Measurements from ENCODE around the gene ALG11. TPM values are rescaled to one million over a fixed set of nuclear protein-coding genes. Genes with fewer than 3 reads are reported as not detected.

ALG11 gene
- total and polyA plus RNA-seq, 11 donors = 4.0 to 32.9 (median 19.3) TPM

DNA sequence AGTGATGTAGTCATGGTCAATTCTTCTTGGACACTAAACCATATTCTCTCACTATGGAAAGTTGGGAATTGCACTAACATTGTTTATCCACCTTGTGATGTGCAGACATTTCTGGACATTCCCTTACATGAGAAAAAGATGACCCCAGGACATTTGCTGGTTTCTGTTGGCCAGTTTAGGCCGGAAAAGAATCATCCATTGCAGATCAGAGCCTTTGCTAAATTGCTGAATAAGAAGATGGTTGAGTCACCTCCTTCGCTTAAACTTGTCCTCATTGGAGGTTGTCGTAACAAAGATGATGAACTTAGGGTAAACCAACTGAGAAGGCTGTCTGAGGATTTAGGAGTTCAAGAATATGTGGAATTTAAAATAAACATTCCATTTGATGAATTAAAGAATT, 12.3 kb downstream of the ALG11 start, which contains the start of gene UTP14C:
Gene UTP14C, plus strand, starts transcription at position 211 of the 400 bp plus-strand sequence. CDS start 4,114 bp downstream, outside the sequence.
- Histone ChIP-seq H3K36me3 (peaks cover 0 to 94% (median 76%) of the 10 kb centered on the region in 9 donors), H3K27ac (no peak within 1 kb of the TSS), H3K4me3 (no peak within 1 kb of the TSS), H3K9me3 (no peaks in the 10 kb centered on the region), H3K4me1 (peaks cover 0 to 7% (median 0%) of the 10 kb centered on the region in 12 donors), H3K27me3 (no peaks in the 10 kb centered on the region)
- intact Hi-C loops (cut with DNase I) = no loop called here
- TF ChIP-seq, protein P1, sequence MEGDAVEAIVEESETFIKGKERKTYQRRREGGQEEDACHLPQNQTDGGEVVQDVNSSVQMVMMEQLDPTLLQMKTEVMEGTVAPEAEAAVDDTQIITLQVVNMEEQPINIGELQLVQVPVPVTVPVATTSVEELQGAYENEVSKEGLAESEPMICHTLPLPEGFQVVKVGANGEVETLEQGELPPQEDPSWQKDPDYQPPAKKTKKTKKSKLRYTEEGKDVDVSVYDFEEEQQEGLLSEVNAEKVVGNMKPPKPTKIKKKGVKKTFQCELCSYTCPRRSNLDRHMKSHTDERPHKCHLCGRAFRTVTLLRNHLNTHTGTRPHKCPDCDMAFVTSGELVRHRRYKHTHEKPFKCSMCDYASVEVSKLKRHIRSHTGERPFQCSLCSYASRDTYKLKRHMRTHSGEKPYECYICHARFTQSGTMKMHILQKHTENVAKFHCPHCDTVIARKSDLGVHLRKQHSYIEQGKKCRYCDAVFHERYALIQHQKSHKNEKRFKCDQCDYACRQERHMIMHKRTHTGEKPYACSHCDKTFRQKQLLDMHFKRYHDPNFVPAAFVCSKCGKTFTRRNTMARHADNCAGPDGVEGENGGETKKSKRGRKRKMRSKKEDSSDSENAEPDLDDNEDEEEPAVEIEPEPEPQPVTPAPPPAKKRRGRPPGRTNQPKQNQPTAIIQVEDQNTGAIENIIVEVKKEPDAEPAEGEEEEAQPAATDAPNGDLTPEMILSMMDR (IDR thresholded peaks at IDR 0.05) = no peak
- TF ChIP-seq POLR2A (IDR thresholded peaks at IDR 0.05) = no peak
- ATAC-seq = no peak
- WGBS, 4 donors = 95 to 99% (median 97%) methylated on average over 3 of the region's 3 CpGs
- no peak for DNase-seq

DNA sequence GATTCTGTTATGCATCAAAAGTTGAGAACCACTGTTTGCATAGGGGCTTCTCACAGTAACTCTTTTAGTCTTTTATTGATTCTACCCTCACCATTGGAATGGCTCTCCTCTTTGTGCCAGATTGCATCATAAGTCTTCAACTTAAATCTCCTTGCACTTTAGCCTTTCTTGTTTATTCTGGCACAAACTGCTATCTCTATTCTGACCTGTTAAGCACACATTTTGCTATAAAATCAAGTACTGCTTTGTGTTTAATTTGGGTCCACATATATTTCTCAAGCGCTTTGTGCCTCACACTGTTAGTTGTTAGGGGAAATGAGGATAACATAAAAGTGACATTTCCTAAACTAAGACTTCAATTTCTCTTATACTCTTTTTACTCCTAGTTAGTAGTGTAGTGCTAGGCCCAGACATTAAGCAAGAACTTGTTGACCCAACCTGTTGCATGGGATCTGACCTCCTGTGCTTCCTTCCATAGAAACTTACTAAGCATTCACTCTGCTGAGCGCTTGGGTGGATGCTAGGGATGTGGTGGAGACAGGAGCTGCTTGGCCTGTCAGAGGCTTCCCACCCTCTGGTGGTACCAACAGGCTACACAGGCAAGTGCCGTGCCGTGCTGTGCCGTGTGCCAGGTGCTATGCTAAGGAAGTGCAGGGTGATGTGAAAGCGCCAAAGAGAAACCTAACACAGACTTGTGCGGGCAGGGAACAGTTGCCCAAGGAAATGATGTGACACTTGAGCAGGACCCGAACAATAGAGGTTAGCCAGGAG, 13.5 kb downstream of the ALG11 start:
- TF ChIP-seq, protein P1 (IDR thresholded peaks at IDR 0.05) = no peak
- TF ChIP-seq POLR2A (IDR thresholded peaks at IDR 0.05) = no peak
- peaks cover 0 to 7% (median 0%) of the 10 kb centered on the region in 12 donors for H3K4me1 ChIP-seq
- H3K27ac ChIP-seq = no peak overlapping the region
- ATAC-seq = peak in 1 of 4 donors; percentile 39
- no peaks in the 10 kb centered on the region for H3K9me3 ChIP-seq
- DNase-seq = no peak
- intact Hi-C loops (cut with DNase I) = no loop called here
- H3K4me3 ChIP-seq = no peak overlapping the region
- H3K36me3 ChIP-seq = peaks cover 0 to 82% (median 65%) of the 10 kb centered on the region in 9 donors
- no peaks in the 10 kb centered on the region for H3K27me3 ChIP-seq
- 92 to 99% (median 96%) methylated on average over 8 of the region's 8 CpGs for whole genome bisulfite sequencing, 4 donors

DNA sequence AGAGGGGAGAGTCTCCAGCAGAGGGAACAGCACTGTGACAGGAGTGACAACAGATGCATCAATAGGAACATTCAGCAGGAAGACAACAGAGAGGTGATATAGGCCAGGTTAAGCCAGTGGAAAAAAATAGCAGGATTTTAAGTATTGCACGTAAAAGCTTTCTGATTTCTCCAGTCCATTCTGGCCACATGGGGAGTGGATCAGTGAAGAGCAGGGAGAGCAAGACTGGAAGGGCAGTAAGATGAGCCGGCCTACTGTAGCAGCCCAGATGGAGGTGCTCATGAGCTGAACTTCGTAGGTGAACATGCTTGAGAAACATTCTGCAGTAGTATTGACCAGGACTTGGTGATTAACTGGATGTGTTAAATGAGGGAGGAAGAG, 14.0 kb downstream of the ALG11 start:
- WGBS, 4 donors = 94 to 97% (median 95%) methylated on average over 3 of the region's 3 CpGs
- Histone ChIP-seq H3K36me3 (peaks cover 0 to 76% (median 60%) of the 10 kb centered on the region in 9 donors), H3K4me3 (no peak overlapping the region), H3K9me3 (no peaks in the 10 kb centered on the region), H3K4me1 (peaks cover 0 to 7% (median 0%) of the 10 kb centered on the region in 12 donors), H3K27ac (no peak overlapping the region), H3K27me3 (no peaks in the 10 kb centered on the region)
- DNase-seq = no peak
- intact Hi-C loops (cut with DNase I) = no loop called here
- ATAC-seq = no peak
- TF ChIP-seq, protein P1 (IDR thresholded peaks at IDR 0.05) = no peak
- TF ChIP-seq POLR2A (IDR thresholded peaks at IDR 0.05) = no peak

DNA sequence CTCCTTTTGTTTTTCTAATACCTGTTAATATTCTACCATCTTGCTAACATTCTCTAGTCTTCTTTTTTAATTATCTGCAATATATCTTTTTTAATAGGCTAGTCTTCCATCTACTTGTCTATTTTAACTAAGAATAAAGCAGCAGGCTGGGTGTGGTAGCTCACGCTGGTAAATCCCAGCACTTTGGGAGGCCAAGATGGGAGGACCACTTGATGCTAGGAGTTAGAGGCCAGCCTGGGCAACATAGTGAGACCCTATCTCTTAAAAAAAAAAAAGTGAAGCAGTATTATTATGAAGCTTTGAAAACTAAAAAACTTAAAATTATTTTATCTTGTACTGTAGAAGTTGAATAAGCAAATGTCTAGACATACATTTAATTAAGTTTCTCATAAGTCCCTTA, 15.6 kb downstream of the ALG11 start:
- H3K27me3 ChIP-seq = no peaks in the 10 kb centered on the region
- TF ChIP-seq, protein P1 (IDR thresholded peaks at IDR 0.05) = no peak
- TF ChIP-seq POLR2A (IDR thresholded peaks at IDR 0.05) = no peak
- ATAC-seq (no peak), DNase-seq (no peak)
- H3K27ac ChIP-seq = no peak overlapping the region
- peaks cover 0 to 60% (median 45%) of the 10 kb centered on the region in 9 donors for H3K36me3 ChIP-seq
- no peak overlapping the region for H3K4me3 ChIP-seq
- intact Hi-C loops (cut with DNase I) = no loop called here
- 94 to 100% (median 98%) methylated on average over 1 of the region's 1 CpG for WGBS, 4 donors
- H3K9me3 ChIP-seq = no peaks in the 10 kb centered on the region
- H3K4me1 ChIP-seq = peaks cover 0 to 7% (median 0%) of the 10 kb centered on the region in 12 donors

Measured in heart left ventricle (tissue), 16 donors.